ENCODE data around the gene ZBTB16.

The ZBTB16 gene

DNA sequence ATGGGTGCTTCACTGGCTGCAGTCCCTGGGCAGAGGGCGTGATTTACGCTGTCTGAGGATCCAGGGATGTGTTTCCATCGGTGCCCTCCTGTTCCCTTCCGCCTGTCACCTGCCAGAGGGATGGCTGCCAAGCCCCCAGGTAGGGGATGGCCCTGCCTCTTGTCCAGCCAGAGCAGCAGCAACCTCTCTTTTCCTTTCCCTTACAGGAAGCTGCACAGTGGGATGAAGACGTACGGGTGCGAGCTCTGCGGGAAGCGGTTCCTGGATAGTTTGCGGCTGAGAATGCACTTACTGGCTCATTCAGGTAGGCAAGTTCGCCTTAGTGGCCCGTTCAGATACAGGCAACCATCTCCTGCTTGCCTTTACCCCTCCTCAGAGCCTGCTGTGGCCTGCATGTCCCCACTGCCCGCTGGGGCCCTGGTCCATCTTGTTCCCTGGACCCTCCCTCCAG, 96.6 kb downstream of the ZBTB16 start:
- DNase-seq: no peak

GRCh38 chr11:114156782-114157181, 97.3 kb downstream of the ZBTB16 start:
- DNase-seq: no peak

DNA sequence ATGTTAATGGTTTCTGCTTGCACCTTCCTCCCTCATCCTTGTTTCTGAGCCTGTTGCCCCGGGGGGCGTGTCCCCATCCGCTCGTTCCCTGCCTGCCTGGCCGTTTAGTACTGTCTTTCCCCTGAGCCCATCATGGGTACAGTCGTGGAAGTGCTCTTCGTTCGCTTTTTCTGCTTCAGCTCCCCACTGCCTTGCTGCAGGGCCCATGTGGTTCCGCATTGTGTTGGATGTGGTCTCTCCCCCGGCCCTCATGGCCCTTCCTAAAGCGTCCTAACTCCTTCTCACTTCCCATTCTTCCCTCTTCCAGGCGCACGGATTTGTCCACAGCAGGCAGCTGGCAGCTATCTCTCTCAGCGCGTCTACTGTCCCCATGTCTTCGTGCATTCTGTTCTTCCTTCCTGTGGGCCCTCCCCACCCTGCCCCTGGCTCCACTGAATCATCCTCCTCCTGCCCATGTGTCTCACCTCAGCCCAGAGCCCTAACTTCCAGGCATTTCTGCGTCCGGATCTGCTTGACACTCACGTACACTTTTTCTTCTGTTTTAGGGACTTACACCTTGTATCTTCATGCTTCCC, 98.1 kb downstream of the ZBTB16 start:
- no peak for DNase-seq

DNA sequence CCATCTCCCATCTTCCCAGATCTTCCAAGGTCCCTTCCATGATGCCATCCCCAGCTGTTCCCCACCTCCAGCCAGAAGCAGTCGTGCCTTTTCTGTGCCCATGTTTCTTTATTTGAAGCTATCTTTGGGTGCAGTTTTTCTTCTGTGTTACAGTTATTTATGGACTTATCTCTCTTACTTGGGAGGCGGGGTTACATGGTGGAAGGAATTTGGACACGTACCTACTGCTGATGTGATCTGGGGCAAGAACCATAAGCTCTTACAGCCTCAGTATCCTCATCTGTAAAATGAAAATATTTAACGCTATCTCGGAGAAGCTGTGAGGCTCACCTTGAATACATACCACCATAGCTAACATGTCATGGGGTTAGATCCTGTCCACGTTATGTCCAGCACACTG, 98.9 kb downstream of the ZBTB16 start:
- no peak for DNase-seq

DNA sequence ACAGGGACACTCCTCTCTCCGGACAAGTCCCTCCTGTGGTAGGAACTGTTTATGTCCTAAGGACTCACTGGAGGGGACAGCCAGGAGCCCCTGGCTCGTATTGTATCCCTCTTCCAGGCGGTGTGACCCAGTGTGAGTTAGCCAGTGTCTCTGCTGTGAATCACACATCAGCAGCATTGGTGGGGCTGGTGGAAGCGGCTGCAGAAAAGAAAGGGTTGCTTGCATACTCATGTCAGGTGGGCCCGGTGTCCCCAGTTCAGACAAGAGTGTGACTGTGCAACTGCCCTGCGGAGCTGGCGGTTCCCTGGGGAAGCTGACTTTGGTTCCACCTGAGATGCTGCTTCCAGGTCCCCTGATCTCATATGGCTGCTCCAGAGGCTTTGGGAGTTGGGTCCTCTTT, 99.4 kb downstream of the ZBTB16 start:
- DNase-seq: no peak

GRCh38 chr11:114159320-114159719, 99.8 kb downstream of the ZBTB16 start:
- no peak for DNase-seq

- DNase-seq: peak; percentile 88
Measured at GRCh38 chr11:114159802-114160632, 100.5 kb downstream of the ZBTB16 start.

GRCh38 chr11:114160894-114161293, 101.4 kb downstream of the ZBTB16 start:
- DNase-seq: no peak

DNA sequence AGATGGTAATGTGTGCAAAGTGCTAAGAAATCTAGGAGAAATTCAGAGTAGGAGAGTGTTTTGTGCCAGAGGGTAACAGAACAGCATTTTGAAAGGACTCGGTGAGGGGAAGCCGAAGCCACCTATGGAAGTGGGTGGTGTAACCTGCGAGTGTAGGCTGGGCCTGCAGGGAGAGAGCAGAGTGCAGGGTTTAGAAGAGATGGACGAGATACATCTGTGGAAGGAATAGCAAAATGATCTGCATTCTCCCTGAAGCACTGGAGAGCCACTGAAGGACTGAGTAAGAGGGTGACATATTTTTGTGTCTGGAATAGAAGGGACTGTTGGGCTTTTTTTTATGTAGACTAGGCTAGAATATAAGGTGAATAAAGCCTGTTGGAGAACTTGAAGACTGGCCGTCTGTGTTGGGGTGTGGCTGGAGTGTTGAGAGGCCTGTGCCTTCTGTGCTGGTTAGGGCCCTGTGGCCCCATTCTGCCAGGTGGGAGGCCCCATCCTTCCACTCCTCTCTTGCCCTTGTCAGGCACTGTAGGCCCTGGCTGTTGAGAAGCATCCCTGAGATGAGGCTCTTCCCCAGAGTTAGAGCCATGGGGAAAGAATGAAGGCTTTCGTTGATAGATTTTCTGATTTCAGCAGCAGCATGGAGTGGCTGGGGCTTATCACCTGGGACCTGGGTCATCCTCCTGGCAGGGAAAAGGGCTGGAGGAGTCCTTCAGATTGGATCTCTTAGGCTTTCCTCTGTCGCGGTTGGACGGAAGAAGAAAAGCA, 102.2 kb downstream of the ZBTB16 start:
- no peak for DNase-seq

DNA sequence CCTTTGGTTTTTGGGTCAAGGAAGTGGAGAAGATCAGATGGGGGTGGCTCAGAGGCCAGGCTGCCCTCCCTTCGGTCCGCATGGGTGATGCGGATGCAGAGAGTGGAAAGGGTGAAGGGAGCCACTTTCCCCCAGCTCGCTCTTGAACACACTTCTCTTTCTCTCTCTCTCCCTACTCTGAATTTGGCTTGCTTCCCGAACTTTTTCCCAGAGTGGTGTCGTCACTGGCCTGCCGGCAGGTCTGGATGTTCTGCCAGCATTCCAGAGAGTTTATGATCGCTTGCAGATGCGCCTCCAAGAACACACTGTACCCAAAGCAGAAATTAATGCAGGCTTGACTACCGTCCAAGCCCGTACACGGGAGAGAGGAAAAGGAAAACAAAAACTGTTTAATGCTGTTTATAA, 103.2 kb downstream of the ZBTB16 start:
- no peak for DNase-seq

DNA sequence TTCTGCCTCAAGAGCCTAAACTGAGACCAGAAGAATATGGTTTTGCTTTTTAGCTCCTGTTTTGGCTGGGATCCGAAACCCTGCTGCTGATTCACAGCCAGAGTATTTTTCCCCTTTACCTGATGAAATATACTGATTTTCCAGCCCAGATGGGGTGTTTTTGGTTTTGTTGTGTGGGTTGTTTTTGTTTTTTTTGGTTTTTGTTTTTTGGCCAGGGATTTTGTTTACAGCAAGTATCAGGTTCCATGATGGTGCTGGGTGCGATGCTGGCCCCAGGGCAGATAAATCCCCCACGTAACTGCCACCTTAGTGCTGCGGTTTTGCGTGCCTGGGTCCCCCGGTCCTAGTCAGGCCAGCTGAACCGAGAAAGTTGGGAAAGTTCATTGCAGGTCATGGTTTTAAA, 103.7 kb downstream of the ZBTB16 start:
- DNase-seq: no peak

DNA sequence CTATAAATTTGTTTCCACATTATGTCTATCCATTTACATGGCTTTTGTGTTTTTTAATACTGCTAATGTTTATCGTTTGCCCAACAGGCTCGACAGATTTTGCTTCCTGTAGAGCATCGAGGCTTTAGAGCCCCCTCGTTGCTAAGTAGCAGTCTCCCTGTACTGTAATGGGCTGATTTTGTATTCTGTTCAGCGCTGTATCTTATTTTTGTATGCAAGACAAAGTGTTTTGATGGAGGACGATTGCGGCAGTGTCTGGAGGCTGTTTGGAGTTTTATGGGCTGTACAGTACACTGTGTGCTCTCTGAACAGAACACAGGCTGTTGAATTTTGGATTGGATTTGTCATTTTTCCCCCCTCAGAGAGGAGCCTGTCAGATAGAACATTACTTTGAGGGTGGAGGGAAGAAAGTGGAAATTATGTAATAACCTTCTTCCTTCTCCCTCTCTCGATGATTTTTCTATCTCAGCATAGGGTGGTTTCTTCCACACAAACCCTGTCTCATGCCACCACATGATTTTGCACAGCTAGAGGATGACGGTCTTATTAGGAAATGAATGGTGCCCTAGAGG, 104.4 kb downstream of the ZBTB16 start:
- no peak for DNase-seq

- no peak for DNase-seq
Measured at GRCh38 chr11:114164546-114164945, 105.0 kb downstream of the ZBTB16 start.

DNA sequence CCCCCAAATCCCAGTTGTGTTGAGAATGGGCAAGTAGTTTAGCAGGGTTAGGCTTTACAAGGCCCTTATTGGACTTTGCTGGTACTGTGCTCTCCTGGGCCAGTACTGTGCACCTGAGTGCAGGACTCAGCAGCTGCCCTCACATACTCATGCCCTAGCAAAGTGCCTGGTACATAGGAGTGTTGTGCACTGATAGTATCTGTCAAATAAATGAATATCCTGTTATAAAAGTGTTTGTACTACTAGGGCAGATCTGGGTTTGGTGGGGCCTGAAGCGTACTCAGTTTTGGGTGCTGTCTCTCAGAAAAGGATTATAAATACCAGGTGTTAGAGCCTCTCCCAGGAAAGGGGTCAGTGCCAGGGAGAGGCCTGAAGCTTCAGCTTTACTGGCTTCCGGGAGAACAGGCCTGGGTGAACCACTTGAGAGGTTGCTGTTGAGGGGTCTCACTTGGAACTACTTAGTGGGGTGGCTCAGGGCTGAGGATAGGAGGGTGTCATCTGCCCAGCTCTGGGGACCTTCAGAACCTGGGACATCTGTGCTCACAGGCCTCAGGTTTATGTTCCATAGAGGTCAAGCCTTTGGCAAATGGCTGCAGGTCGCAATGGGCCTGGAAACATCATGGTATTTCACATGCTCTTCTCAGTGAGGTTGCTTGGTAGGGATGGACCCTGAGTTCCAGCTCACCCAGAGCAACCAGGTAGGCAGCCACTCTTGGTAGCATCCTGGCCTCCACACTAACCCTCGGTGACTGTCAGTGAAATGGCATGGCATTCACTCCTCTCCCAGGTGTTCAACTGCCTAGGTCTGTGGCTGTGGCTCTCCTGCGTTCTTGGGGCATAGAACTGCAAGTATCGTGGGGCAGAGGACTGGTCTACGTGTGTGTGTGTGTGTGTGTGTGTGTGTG, 106.1 kb downstream of the ZBTB16 start:
- no peak for DNase-seq

GRCh38 chr11:114166362-114166761, 106.9 kb downstream of the ZBTB16 start:
- DNase-seq: no peak

DNA sequence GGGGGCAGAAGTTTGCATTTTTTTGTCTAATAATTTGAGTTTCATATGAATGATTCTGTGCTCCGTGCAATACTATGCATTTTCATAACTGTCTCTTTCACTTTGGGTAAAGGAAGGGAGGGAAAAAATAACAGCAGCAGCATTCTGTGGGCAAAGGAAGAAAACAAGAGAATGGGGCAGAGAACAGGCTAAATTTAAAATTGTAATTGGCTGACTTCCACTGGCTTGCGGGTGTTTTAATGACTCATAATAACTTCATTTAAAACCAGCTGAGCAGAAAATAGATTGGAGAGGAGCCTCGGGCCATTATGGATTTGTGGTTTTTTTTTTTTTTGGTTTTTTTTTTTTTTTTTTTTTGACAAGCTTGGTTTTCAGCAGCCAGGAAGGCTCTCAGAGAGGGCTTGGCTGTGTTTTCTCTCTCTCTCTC, 107.4 kb downstream of the ZBTB16 start:
- DNase-seq: no peak

DNA sequence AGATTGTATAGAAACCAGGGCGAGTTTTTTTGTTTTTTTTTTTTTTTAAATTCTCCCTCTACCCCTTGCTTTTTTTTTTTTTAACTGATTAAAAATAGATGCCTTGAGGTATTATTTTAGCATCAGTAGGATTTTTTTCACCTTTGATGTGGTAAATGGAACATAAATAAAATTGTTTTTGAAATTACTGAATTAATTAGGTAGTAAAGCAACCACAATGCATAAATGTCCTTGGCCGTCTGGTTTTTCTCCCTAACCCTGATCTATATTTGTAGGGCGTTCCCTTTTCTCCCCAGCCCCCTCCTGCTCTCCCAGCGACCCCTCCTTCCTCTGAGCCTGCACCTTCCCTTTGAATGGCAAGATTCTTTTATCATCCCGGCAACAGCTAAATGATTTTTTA, 107.8 kb downstream of the ZBTB16 start:
- no peak for DNase-seq

DNA sequence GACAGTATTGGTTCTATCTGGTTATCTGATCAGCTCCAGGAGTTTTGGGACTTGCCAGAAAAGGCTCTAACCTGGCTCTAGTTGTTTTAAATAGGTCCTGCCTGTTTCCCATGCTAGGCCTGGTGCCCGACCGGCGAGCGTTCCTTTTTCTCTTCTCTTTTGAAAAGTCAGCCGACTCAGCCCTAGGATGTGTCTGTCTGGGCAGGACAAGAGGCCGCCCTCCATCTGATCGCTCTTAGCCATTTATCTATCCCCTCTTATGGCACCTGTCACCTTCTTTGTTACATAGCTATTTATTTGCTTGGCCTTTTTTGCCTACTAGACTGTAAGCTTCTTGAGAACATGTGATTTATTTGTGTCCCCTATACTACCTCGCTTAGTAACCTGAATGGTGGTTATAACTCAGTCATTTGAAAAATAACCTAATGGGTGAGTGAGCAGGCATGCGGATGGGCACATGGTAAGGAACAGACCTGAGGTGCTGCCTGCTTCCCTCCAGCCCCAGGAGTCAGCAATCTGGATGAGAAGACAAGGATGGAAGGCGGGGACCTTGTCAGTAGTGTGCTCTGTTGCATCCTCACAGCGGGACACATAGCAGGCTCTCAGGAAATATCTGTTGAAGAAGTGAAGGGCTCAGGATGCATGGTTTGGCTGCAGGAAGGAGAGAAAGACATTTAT, 108.4 kb downstream of the ZBTB16 start:
- DNase-seq: no peak

- DNase-seq: no peak
Measured at GRCh38 chr11:114168691-114169090, 109.2 kb downstream of the ZBTB16 start.

GRCh38 chr11:114169321-114169749, 109.8 kb downstream of the ZBTB16 start:
- no peak for DNase-seq

DNA sequence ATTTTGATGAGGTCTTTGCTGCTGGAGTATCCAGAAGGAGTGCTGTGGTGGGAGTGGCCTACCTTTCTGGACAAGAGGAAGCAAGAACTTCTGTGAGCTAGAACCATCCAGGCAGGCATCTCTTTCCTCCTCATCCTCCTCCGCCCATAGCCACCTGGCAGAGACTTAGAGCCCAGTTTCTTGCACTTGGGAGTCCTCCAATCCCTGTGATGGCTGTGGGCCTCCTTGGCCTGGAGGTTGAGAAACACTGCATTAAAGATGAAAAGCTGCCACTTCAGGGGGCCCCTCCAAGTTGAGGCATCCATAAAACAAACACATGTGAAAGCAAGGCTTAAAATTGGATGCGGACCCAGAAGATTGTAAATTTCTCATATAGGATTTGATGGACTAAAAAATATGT, 110.3 kb downstream of the ZBTB16 start:
- DNase-seq: no peak

- DNase-seq: no peak
Measured at GRCh38 chr11:114170226-114170625, 110.7 kb downstream of the ZBTB16 start.

Measured in stimulated activated CD4-positive, alpha-beta T cell treated with anti-CD3 and anti-CD28 coated beads, Interleukin-15, amount 100 ng/mL, for 24 hours (primary cell).